Mesothelial cell of epicardium (in vitro differentiated cells): Measurements from ENCODE around the gene PLEKHJ1. TPM values are rescaled to one million over a fixed set of nuclear protein-coding genes. Genes with fewer than 3 reads are reported as not detected.

Source experiments
- DNase-seq, 2 experiments: peaks; one replicate each; pipeline ENCODE4 v3.0.0; 2021; ENCODE audit warnings: low spot score in 2 of 2; ENCODE audit not compliant: unreplicated experiment in 2 of 2
- H3K27ac Mint-ChIP-seq: 2 replicates; pipeline ENCODE4 v1.8.0; 2021; ENCODE audit warnings: mixed read lengths
- H3K27me3 Mint-ChIP-seq: 2 replicates; pipeline ENCODE4 v1.8.0; 2021; ENCODE audit warnings: low read depth, mixed read lengths
- H3K36me3 Mint-ChIP-seq: 2 replicates; pipeline ENCODE4 v1.8.0; 2021; ENCODE audit warnings: mixed read lengths
- H3K4me1 Mint-ChIP-seq: 2 replicates; pipeline ENCODE4 v1.8.0; 2021; ENCODE audit warnings: mixed read lengths
- H3K4me3 Mint-ChIP-seq: 2 replicates; pipeline ENCODE4 v1.8.0; 2021; ENCODE audit warnings: mild to moderate bottlenecking, moderate library complexity, mixed read lengths
- H3K9me3 Mint-ChIP-seq: 2 replicates; pipeline ENCODE4 v1.8.0; 2021; ENCODE audit warnings: mixed read lengths
- CTCF ChIP-seq: fragments of 200-600 bp; sonication (generic); IDR thresholded peaks from one replicate; pipeline ENCODE4 v1.5.0; 2021; ENCODE audit warnings: antibody characterized with exemption; ENCODE audit not compliant: unreplicated experiment
- microRNA-seq: library from miRNA; unstranded; fragments of <30 nt; microRNA quantifications from one replicate; pipeline ENCODE4 v1.2.0, GENCODE V29; 2021; ENCODE audit warnings: inconsistent platforms, mixed read lengths
- total RNA-seq: library from RNA; stranded (reverse); gene quantifications from 3 replicates; pipeline ENCODE4 v1.2.1, GENCODE V29; 2021

PLEKHJ1 gene
- total RNA-seq, 1 donor from 2014 or later, result 73.4 TPM

GRCh38 chr19:2187159-2187558 is 49.0 kb downstream of the PLEKHJ1 start:
- TF ChIP-seq CTCF, result no peak
- Mint-ChIP-seq H3K9me3 (no peaks in the 10 kb centered on the region), H3K4me3 (no peak overlapping the region), H3K4me1 (peaks cover 24% of the 10 kb centered on the region), H3K36me3 (peaks cover 14% of the 10 kb centered on the region), H3K27ac (peak overlapping the region; percentile 99), H3K27me3 (no peaks in the 10 kb centered on the region)
- DNase-seq, result no peak

- Mint-ChIP-seq H3K27ac (peak overlapping the region; percentile 99), H3K4me1 (peaks cover 26% of the 10 kb centered on the region), H3K27me3 (no peaks in the 10 kb centered on the region), H3K9me3 (no peaks in the 10 kb centered on the region), H3K36me3 (peaks cover 12% of the 10 kb centered on the region), H3K4me3 (peak overlapping the region; percentile 38)
- TF ChIP-seq CTCF, result no peak
- DNase-seq, result peak; percentile 56 to 73
These were observed 49.9 kb downstream of the PLEKHJ1 start for GRCh38 chr19:2186071-2186846.

- DNase-seq, result no peak
- H3K36me3 Mint-ChIP-seq, result peaks cover 12% of the 10 kb centered on the region
- H3K9me3 Mint-ChIP-seq, result no peaks in the 10 kb centered on the region
- peak overlapping the region; percentile 99 for H3K27ac Mint-ChIP-seq
- H3K27me3 Mint-ChIP-seq, result no peaks in the 10 kb centered on the region
- no peak for TF ChIP-seq CTCF
- H3K4me1 Mint-ChIP-seq, result peaks cover 26% of the 10 kb centered on the region
- H3K4me3 Mint-ChIP-seq, result peak overlapping the region; percentile 38
These were observed 50.4 kb downstream of the PLEKHJ1 start for GRCh38 chr19:2185734-2186070.

- no peaks in the 10 kb centered on the region for H3K9me3 Mint-ChIP-seq
- no peak overlapping the region for H3K4me3 Mint-ChIP-seq
- peaks cover 26% of the 10 kb centered on the region for H3K4me1 Mint-ChIP-seq
- no peaks in the 10 kb centered on the region for H3K27me3 Mint-ChIP-seq
- peaks cover 13% of the 10 kb centered on the region for H3K36me3 Mint-ChIP-seq
- TF ChIP-seq CTCF, result no peak
- DNase-seq, result no peak
- peak overlapping the region; percentile 99 for H3K27ac Mint-ChIP-seq
These were observed 51.6 kb downstream of the PLEKHJ1 start for GRCh38 chr19:2184422-2184975.

Small RNA genes lying within 50 kb of the gene (microRNA-seq; reads per million reads assigned to microRNA genes)
- gene MIR1227 (21.7 reads per million, percentile 44 among the genes with 10 or more reads in this experiment), gene MIR4321 (not detected)

Other genes with a start within 250 kb of the PLEKHJ1 start
- 112 to 118 TPM (median 114 TPM) in 3 replicates for gene BTBD2, start 220.6 kb downstream of the PLEKHJ1 start, total RNA-seq
- gene MKNK2, start 185.1 kb downstream of the PLEKHJ1 start, total RNA-seq, result 92.6 to 97.1 TPM (median 95.9 TPM) in 3 replicates
- gene MOB3A, start 140.0 kb downstream of the PLEKHJ1 start, total RNA-seq, result 33.0 to 34.7 TPM (median 34.1 TPM) in 3 replicates
- 11.0 to 14.4 TPM (median 13.8 TPM) in 3 replicates for gene IZUMO4, start 139.4 kb downstream of the PLEKHJ1 start, total RNA-seq
- 107 to 116 TPM (median 115 TPM) in 3 replicates for gene AP3D1, start 84.8 kb downstream of the PLEKHJ1 start, total RNA-seq
- gene DOT1L, start 72.4 kb downstream of the PLEKHJ1 start, total RNA-seq, result 54.1 to 59.1 TPM (median 58.2 TPM) in 3 replicates
- gene SF3A2, start 495 bp upstream of the PLEKHJ1 start, total RNA-seq, result 142 to 156 TPM (median 146 TPM) in 3 replicates
- 42.4 to 50.1 TPM (median 44.5 TPM) in 3 replicates for gene AMH, start 13.0 kb upstream of the PLEKHJ1 start, total RNA-seq
- gene JSRP1, start 20.1 kb upstream of the PLEKHJ1 start, total RNA-seq, result 0.80 TPM in 1 of 3 replicates, not detected in the others
- 0.11 TPM in 1 of 3 replicates, not detected in the others for gene PEAK3, start 45.8 kb upstream of the PLEKHJ1 start, total RNA-seq
- gene LINGO3, start 71.8 kb upstream of the PLEKHJ1 start, total RNA-seq, result 0.59 to 0.60 TPM (median 0.60 TPM) in 3 replicates
- 141 to 149 TPM (median 142 TPM) in 3 replicates for gene LSM7, start 92.3 kb upstream of the PLEKHJ1 start, total RNA-seq
- gene SPPL2B, start 92.4 kb upstream of the PLEKHJ1 start, total RNA-seq, result 189 to 202 TPM (median 196 TPM) in 3 replicates
- 0.84 to 1.4 TPM (median 1.2 TPM) in 3 replicates for gene TMPRSS9, start 123.9 kb upstream of the PLEKHJ1 start, total RNA-seq
- gene TIMM13, start 191.3 kb upstream of the PLEKHJ1 start, total RNA-seq, result 101 to 110 TPM (median 102 TPM) in 3 replicates
- gene LMNB2, start 220.6 kb upstream of the PLEKHJ1 start, total RNA-seq, result 86.0 to 95.8 TPM (median 89.0 TPM) in 3 replicates
- gene GADD45B, start 239.8 kb upstream of the PLEKHJ1 start, total RNA-seq, result 80.0 to 84.4 TPM (median 84.1 TPM) in 3 replicates